DND-41 (cell line): Measurements from ENCODE around the gene SLC9C2.

ENCODE experiments used
- CTCF ChIP-seq: IDR thresholded peaks from 2 replicates; pipeline ENCODE4 v1.5.1; 2012; ENCODE audit warnings: borderline replicate concordance, low read length, moderate library complexity, mild to moderate bottlenecking; ENCODE audit not compliant: poor library complexity, severe bottlenecking; ENCODE audit errors: extremely low read depth
- EZH2 ChIP-seq: IDR thresholded peaks from 3 replicates; pipeline ENCODE4 v1.6.1; 2012; ENCODE audit warnings: borderline replicate concordance, low read depth, mild to moderate bottlenecking, moderate library complexity, low read length, inconsistent platforms; ENCODE audit not compliant: severe bottlenecking

DNA sequence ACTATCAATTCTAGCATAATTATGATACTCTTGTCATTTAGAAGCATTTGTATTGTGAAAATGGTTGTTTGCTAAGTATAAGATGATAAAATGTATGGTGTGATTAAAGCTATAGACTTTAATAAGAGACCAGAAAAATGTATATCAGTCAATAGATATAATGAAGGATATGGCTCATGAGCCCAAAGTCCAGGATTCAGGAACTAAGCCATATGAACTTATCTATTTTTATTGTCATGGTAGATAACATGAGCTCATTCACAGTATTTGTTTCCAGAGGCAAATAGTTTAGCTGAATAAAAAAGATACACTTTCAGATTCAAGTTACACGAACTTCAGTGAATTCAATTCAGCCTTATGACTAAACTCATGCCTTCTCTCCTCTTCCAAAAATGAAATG is 93.1 kb downstream of the SLC9C2 start:
- no peak for TF ChIP-seq CTCF
- no peak for TF ChIP-seq EZH2
